H1 (cell line): ENCODE results near the gene DENND5B. TPM values are rescaled to one million over a fixed set of nuclear protein-coding genes. Genes with fewer than 3 reads are reported as not detected.

Source experiments
- CTCF ChIA-PET: fragments of 300-600 bp; sonication (Branson Sonifier 250); formaldehyde crosslinking; loops from one replicate; lab custom pipeline; 2021; ENCODE audit not compliant: partially characterized antibody; lab: Charles Lee
- POLR2A ChIA-PET: fragments of 300-600 bp; sonication (Branson Sonifier 250); formaldehyde crosslinking; loops from one replicate; lab custom pipeline; 2021; ENCODE audit warnings: inconsistent platforms; ENCODE audit not compliant: partially characterized antibody; lab: Charles Lee
- DNase-seq, 2 experiments: peaks; one replicate each; pipeline versions ENCODE4 v3.0.0 to v3.0.0-alpha.2; 2010 to 2022; ENCODE audit warnings: low spot score in 2 of 2, low read depth in 1 of 2, mixed read lengths in 1 of 2
- FAIRE-seq: peaks from 2 replicates; lab custom pipeline; 2011; peaks lifted over from hg19 to GRCh38; lab: Jason Lieb, UNC
- H2AFZ ChIP-seq: 2 replicates; pipeline ENCODE4 v1.8.1; 2012; ENCODE audit warnings: low read length, inconsistent platforms
- H2AK5ac ChIP-seq: 2 replicates; pipeline ENCODE4 v1.6.1; 2013; ENCODE audit warnings: low read depth, low read length
- H2BK120ac ChIP-seq: replicated peaks from 2 replicates; pipeline ENCODE3; 2013; ENCODE audit warnings: low read depth, low read length, inconsistent platforms
- H2BK12ac ChIP-seq: 2 replicates; pipeline ENCODE4 v1.6.1; 2013; ENCODE audit warnings: low read depth, low read length
- H2BK15ac ChIP-seq: 2 replicates; pipeline ENCODE4 v1.6.1; 2013; ENCODE audit warnings: low read length
- H2BK20ac ChIP-seq: 2 replicates; pipeline ENCODE4 v1.6.1; 2013; ENCODE audit warnings: low read length
- H2BK5ac ChIP-seq: 2 replicates; pipeline ENCODE4 v1.6.1; 2013; ENCODE audit warnings: low read depth, low read length
- H3K14ac ChIP-seq: 2 replicates; pipeline ENCODE4 v1.6.1; 2013; ENCODE audit warnings: inconsistent platforms; ENCODE audit not compliant: insufficient read length
- H3K18ac ChIP-seq: 2 replicates; pipeline ENCODE4 v1.6.1; 2013; ENCODE audit warnings: low read length; ENCODE audit errors: extremely low read depth
- H3K23ac ChIP-seq: 2 replicates; pipeline ENCODE4 v1.6.1; 2013; ENCODE audit warnings: inconsistent platforms; ENCODE audit not compliant: insufficient read length
- H3K23me2 ChIP-seq: 2 replicates; pipeline ENCODE4 v1.6.1; 2013; ENCODE audit warnings: low read depth, low read length
- H3K27ac ChIP-seq: 2 replicates; pipeline ENCODE4 v1.6.1; 2011; ENCODE audit warnings: low read depth, low read length, inconsistent platforms
- H3K27me3 ChIP-seq, 4 experiments: replicated peaks in 1 of 4; 1 replicate in 1 of 4; 2 replicates in 3 of 4; pipeline versions ENCODE4 v1.6.1 to v1.8.1; 2011 to 2013; ENCODE audit warnings: low read length in 3 of 4, mild to moderate bottlenecking in 3 of 4, inconsistent platforms in 2 of 4, mixed read lengths in 2 of 4, moderate library complexity in 1 of 4; ENCODE audit not compliant: control insufficient read depth in 3 of 4, insufficient read depth in 3 of 4; ENCODE audit errors: extremely low read depth in 1 of 4
- H3K36me3 ChIP-seq, 4 experiments: 2 replicates each; pipeline versions ENCODE4 v1.6.1 to v1.8.1; 2011 to 2013; ENCODE audit warnings: mild to moderate bottlenecking in 4 of 4, low read length in 3 of 4, moderate library complexity in 2 of 4, control low read depth in 1 of 4, inconsistent platforms in 1 of 4; ENCODE audit not compliant: insufficient read depth in 4 of 4, control insufficient read depth in 2 of 4
- H3K4ac ChIP-seq: replicated peaks from 2 replicates; pipeline ENCODE3; 2013; ENCODE audit warnings: low read length, low read depth, mixed read lengths, inconsistent platforms; ENCODE audit not compliant: insufficient read length
- H3K4me1 ChIP-seq, 4 experiments: replicated peaks in 1 of 4; 1 replicate in 1 of 4; 2 replicates in 3 of 4; pipeline versions ENCODE4 v1.6.1 to v1.8.1; 2011 to 2013; ENCODE audit warnings: low read length in 3 of 4, inconsistent platforms in 2 of 4, mixed read lengths in 1 of 4; ENCODE audit not compliant: insufficient read depth in 4 of 4, control insufficient read depth in 3 of 4
- H3K4me2 ChIP-seq, 2 experiments: 2 replicates each; pipeline versions ENCODE4 v1.6.1 to v1.8.1; 2011 to 2013; ENCODE audit warnings: low read depth in 2 of 2, low read length in 2 of 2, control low read depth in 1 of 2, inconsistent platforms in 1 of 2, mild to moderate bottlenecking in 1 of 2; ENCODE audit not compliant: insufficient read depth in 1 of 2
- H3K4me3 ChIP-seq, 4 experiments: fragments of 200-600, 300-600 bp in 1 of 4; sonication (generic), shearing (Covaris generic), sonication (Bioruptor Twin) in 1 of 4; 2 replicates each; pipeline versions ENCODE4 v1.5.1 to v1.8.1; 2011 to 2016; ENCODE audit warnings: low read length in 4 of 4, low read depth in 3 of 4, control low read depth in 2 of 4, inconsistent platforms in 2 of 4, mild to moderate bottlenecking in 2 of 4, mixed read lengths in 1 of 4, moderate library complexity in 1 of 4; ENCODE audit not compliant: insufficient read depth in 2 of 4; ENCODE audit errors: extremely low read depth in 1 of 4
- H3K56ac ChIP-seq: replicated peaks from 2 replicates; pipeline ENCODE3; 2013; ENCODE audit warnings: low read depth, mild to moderate bottlenecking, mixed read lengths, low read length, inconsistent platforms; ENCODE audit not compliant: insufficient read length
- H3K79me1 ChIP-seq: 2 replicates; pipeline ENCODE4 v1.6.1; 2013; ENCODE audit warnings: low read depth, low read length, control low read depth
- H3K79me2 ChIP-seq, 2 experiments: 2 replicates each; pipeline versions ENCODE4 v1.6.1 to v1.8.1; 2012 to 2013; ENCODE audit warnings: low read length in 2 of 2, mild to moderate bottlenecking in 2 of 2, inconsistent platforms in 1 of 2; ENCODE audit not compliant: insufficient read depth in 2 of 2, control insufficient read depth in 1 of 2
- H3K9ac ChIP-seq, 4 experiments: replicated peaks in 1 of 4; 1 replicate in 1 of 4; 2 replicates in 3 of 4; pipeline versions ENCODE4 v1.6.1 to v1.8.1; 2011 to 2013; ENCODE audit warnings: low read depth in 3 of 4, low read length in 3 of 4, control low read depth in 2 of 4, mild to moderate bottlenecking in 2 of 4, moderate library complexity in 2 of 4, inconsistent platforms in 1 of 4; ENCODE audit errors: extremely low read depth in 1 of 4
- H3K9me3 ChIP-seq, 2 experiments: 2 replicates each; pipeline versions ENCODE4 v1.6.1 to v1.8.1; 2012 to 2013; ENCODE audit warnings: mild to moderate bottlenecking in 2 of 2, moderate library complexity in 2 of 2, control low read depth in 1 of 2, inconsistent platforms in 1 of 2, low read depth in 1 of 2, low read length in 1 of 2, mixed read lengths in 1 of 2; ENCODE audit not compliant: insufficient read depth in 2 of 2
- H4K20me1 ChIP-seq, 2 experiments: replicated peaks in 1 of 2; 2 replicates each; pipeline versions ENCODE3 to v1.8.1; 2011 to 2013; ENCODE audit warnings: inconsistent platforms in 2 of 2, low read length in 2 of 2, mild to moderate bottlenecking in 1 of 2; ENCODE audit not compliant: insufficient read depth in 2 of 2, control insufficient read depth in 1 of 2
- H4K5ac ChIP-seq: 2 replicates; pipeline ENCODE4 v1.6.1; 2013; ENCODE audit warnings: low read length, low read depth, mixed read lengths, inconsistent platforms; ENCODE audit not compliant: insufficient read length
- H4K8ac ChIP-seq: 2 replicates; pipeline ENCODE4 v1.8.0; 2013; ENCODE audit warnings: mild to moderate bottlenecking, moderate library complexity, low read length, inconsistent platforms; ENCODE audit not compliant: insufficient read depth; ENCODE audit errors: extremely low read depth
- H4K91ac ChIP-seq: replicated peaks from 2 replicates; pipeline ENCODE3; 2013; ENCODE audit warnings: low read length, mixed read lengths, inconsistent platforms; ENCODE audit not compliant: insufficient read length
- RNF2 ChIP-seq: fragments of 200-900, 300-1000 bp; sonication (generic); IDR thresholded peaks from 2 replicates; pipeline ENCODE4 v1.7.1; 2016; ENCODE audit warnings: borderline replicate concordance, low read depth, mild to moderate bottlenecking, antibody characterized with exemption, low read length; ENCODE audit not compliant: poor library complexity, severe bottlenecking; ENCODE audit errors: missing control alignments
- TCF12 ChIP-seq: IDR thresholded peaks from 2 replicates; pipeline ENCODE4 v1.6.1; 2011; ENCODE audit warnings: low read depth, mild to moderate bottlenecking, low read length
- WGBS, 2 experiments: shearing (Covaris generic) in 1 of 2; methylation state at CpG; one replicate each; pipeline versions ENCODE4 v1.1.6 to v1.1.7; 2013 to 2015; ENCODE audit warnings: low lambda C conversion rate in 2 of 2, mixed read lengths in 2 of 2, inconsistent platforms in 1 of 2, low coverage in 1 of 2, missing lambda C conversion rate in 1 of 2; ENCODE audit not compliant: insufficient replicate concordance in 2 of 2, insufficient coverage in 1 of 2, insufficient read length in 1 of 2; ENCODE audit errors: extremely low coverage in 1 of 2, missing lambda C conversion rate in 1 of 2; 5-methylcytosine and 5-hydroxymethylcytosine counted together
- polyA plus RNA-seq, 7 experiments: library from polyadenylated mRNA; depleted of rRNA in 3 of 7; stranded (reverse) in 5 of 7; unstranded in 2 of 7; fragments of >200 nt in 5 of 7; fragments of 200-250 nt in 2 of 7; gene quantifications; 1 replicate in 5 of 7; 2 replicates in 1 of 7; 4 replicates in 1 of 7; pipeline versions ENCODE4 v1.2.1 to v1.2.3, GENCODE V29; 2011 to 2013; ENCODE audit warnings: missing spikeins in 2 of 7, mixed read lengths in 2 of 7
- total RNA-seq: library from RNA; stranded (reverse); fragmentation: NEBNext Ultra II Directional; extraction: Animal tissue kit (Norgen Biotek cat#: 25700); gene quantifications from 2 replicates; pipeline ENCODE4 v1.2.1, GENCODE V29; 2021
- TF ChIP-seq, protein P1 (sequence below): IDR thresholded peaks from 2 replicates; pipeline ENCODE4 v1.6.1; 2011; ENCODE audit warnings: low read length, improper control_type of control experiment

The DENND5B gene
- total and polyA plus RNA-seq, 2 of the 8 experiments (the other 6 are each of a cell fraction or from before 2014, with no cell fraction given) = 13.4 to 20.2 TPM

- no peak overlapping the region for H2BK20ac ChIP-seq
- ChIA-PET CTCF (interaction anchor here (1.5 kb wide), 1 partner anchor 119 kb away, joined by 3 read pairs; no protein-coding TSS in a partner anchor), POLR2A (no interaction called here)
- H2AFZ ChIP-seq = no peak overlapping the region
- no peak overlapping the region for H3K9ac ChIP-seq
- no peak overlapping the region for H3K4ac ChIP-seq
- no peak overlapping the region for H3K27ac ChIP-seq
- TF ChIP-seq RNF2 (no peak), TCF12 (no peak)
- TF ChIP-seq, protein P1, sequence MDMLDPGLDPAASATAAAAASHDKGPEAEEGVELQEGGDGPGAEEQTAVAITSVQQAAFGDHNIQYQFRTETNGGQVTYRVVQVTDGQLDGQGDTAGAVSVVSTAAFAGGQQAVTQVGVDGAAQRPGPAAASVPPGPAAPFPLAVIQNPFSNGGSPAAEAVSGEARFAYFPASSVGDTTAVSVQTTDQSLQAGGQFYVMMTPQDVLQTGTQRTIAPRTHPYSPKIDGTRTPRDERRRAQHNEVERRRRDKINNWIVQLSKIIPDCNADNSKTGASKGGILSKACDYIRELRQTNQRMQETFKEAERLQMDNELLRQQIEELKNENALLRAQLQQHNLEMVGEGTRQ = no peak
- TF ChIP-seq, all 59 proteins: peak for 0
- no peak overlapping the region for H2BK5ac ChIP-seq
- H2BK12ac ChIP-seq = peak overlapping the region; percentile 85; the same call in 1 of the 2 replicates
- FAIRE-seq (no peak), DNase-seq (no peak)
- H3K56ac ChIP-seq = no peak overlapping the region
- H3K14ac ChIP-seq = no peak overlapping the region
- H3K4me3 ChIP-seq = no peak overlapping the region
- H4K20me1 ChIP-seq = no peaks in the 10 kb centered on the region
- H4K5ac ChIP-seq = no peak overlapping the region
- H3K4me1 ChIP-seq = peaks cover 11 to 39% (median 22%) of the 10 kb centered on the region in 4 experiments
- peak overlapping the region; percentile 22 to 51; a peak in 2 of 4 replicates for H3K4me2 ChIP-seq
- H2AK5ac ChIP-seq = peak overlapping the region; percentile 44; the same call in 1 of the 2 replicates
- 72% methylated on average over 1 of the region's 1 CpG; no CpG with 5 or more reads in 1 of the 2 experiments for WGBS, 2 experiments
- H3K79me1 ChIP-seq = no peaks in the 10 kb centered on the region
- no peaks in the 10 kb centered on the region; the same call in 1 of the 2 replicates for H3K23me2 ChIP-seq
- H3K23ac ChIP-seq = no peak overlapping the region
- H2BK120ac ChIP-seq = no peak overlapping the region
- H4K8ac ChIP-seq = no peak overlapping the region
- no peaks in the 10 kb centered on the region for H3K27me3 ChIP-seq
- H3K18ac ChIP-seq = no peak overlapping the region
- no peak overlapping the region for H4K91ac ChIP-seq
- H3K9me3 ChIP-seq = no peaks in the 10 kb centered on the region
- no peaks in the 10 kb centered on the region for H3K36me3 ChIP-seq
- peaks cover 0 to 19% of the 10 kb centered on the region in 2 experiments; a peak in 3 of 4 replicates for H3K79me2 ChIP-seq
- H2BK15ac ChIP-seq = no peak overlapping the region
Measured at GRCh38 chr12:31521964-31522363, 69.0 kb downstream of the DENND5B start.
